ENCODE results near the gene HAUS5.

GRCh38 chr19:35563207-35563829 is 49.2 kb upstream of the HAUS5 start, which contains the start of gene ATP4A:
- TF ChIP-seq CTCF (IDR thresholded peaks at IDR 0.05) (no peak), POLR2A (IDR thresholded peaks at IDR 0.05) (no peak)

Measured in right lobe of liver (tissue), 4 donors.